ENCODE measurements around the gene ZNF576. TPM values are rescaled to one million over a fixed set of nuclear protein-coding genes. Genes with fewer than 3 reads are reported as not detected.
"Not testable (repeated sequence)": the region's sequence is repeated elsewhere in the genome, so short reads cannot be mapped to it uniquely, and the experiment has no call there.

Gene ZNF576
- polyA plus RNA-seq, 4 donors: 14.7 to 24.2 (median 17.2) TPM

GRCh38 chr19:43634506-43634871 is 38.1 kb downstream of the ZNF576 start:
- Histone ChIP-seq H3K4me3 (ENCODE audit: low read depth in 1 of 3, low read length in 3 of 3) (peak overlapping the region in 1 of 3 donors; percentile 37), H3K27ac (ENCODE audit: low read depth in 1 of 3, low read length in 2 of 3) (no peak overlapping the region), H3K27me3 (ENCODE audit: control insufficient read depth in 3 of 3, insufficient read depth in 3 of 3, low read length in 3 of 3) (peaks cover 0 to 13% (median 8%) of the 10 kb centered on the region in 3 donors), H3K9me3 (ENCODE audit: control insufficient read depth in 2 of 2, insufficient read depth in 1 of 2, low read depth in 1 of 2, low read length in 1 of 2) (no peaks in the 10 kb centered on the region), H3K4me1 (ENCODE audit: control insufficient read depth in 3 of 3, insufficient read depth in 2 of 3, low read depth in 1 of 3, low read length in 2 of 3) (peaks cover 0 to 10% (median 0%) of the 10 kb centered on the region in 3 donors), H3K36me3 (ENCODE audit: control insufficient read depth in 3 of 3, insufficient read depth in 2 of 3, low read depth in 1 of 3, low read length in 3 of 3) (no peaks in the 10 kb centered on the region)
- no peak for FAIRE-seq
- WGBS, 3 donors: 37 to 58% (median 45%) methylated on average over 5 of the region's 5 CpGs
- DNase-seq: no peak

GRCh38 chr19:43634872-43635560 is 38.6 kb downstream of the ZNF576 start:
- no peaks in the 10 kb centered on the region for H3K36me3 ChIP-seq (ENCODE audit: control insufficient read depth in 3 of 3, insufficient read depth in 2 of 3, low read depth in 1 of 3, low read length in 3 of 3)
- no peaks in the 10 kb centered on the region for H3K9me3 ChIP-seq (ENCODE audit: control insufficient read depth in 2 of 2, insufficient read depth in 1 of 2, low read depth in 1 of 2, low read length in 1 of 2)
- H3K27ac ChIP-seq (ENCODE audit: low read depth in 1 of 3, low read length in 2 of 3): peak overlapping the region in 1 of 3 donors; percentile 26
- WGBS, 3 donors: 11 to 25% (median 19%) methylated on average over 17 of the region's 17 CpGs
- peaks cover 0 to 10% (median 0%) of the 10 kb centered on the region in 3 donors for H3K4me1 ChIP-seq (ENCODE audit: control insufficient read depth in 3 of 3, insufficient read depth in 2 of 3, low read depth in 1 of 3, low read length in 2 of 3)
- DNase-seq (peak in 1 of 2 donors; percentile 78), FAIRE-seq (no peak)
- H3K27me3 ChIP-seq (ENCODE audit: control insufficient read depth in 3 of 3, insufficient read depth in 3 of 3, low read length in 3 of 3): peaks cover 0 to 14% (median 8%) of the 10 kb centered on the region in 3 donors
- H3K4me3 ChIP-seq (ENCODE audit: low read depth in 1 of 3, low read length in 3 of 3): peak overlapping the region in 1 of 3 donors; percentile 37

GRCh38 chr19:43635561-43635940 is 39.2 kb downstream of the ZNF576 start:
- DNase-seq; H3K9me3 ChIP-seq (ENCODE audit: control insufficient read depth in 2 of 2, insufficient read depth in 1 of 2, low read depth in 1 of 2, low read length in 1 of 2); H3K27ac ChIP-seq (ENCODE audit: low read depth in 1 of 3, low read length in 2 of 3); H3K36me3 ChIP-seq (ENCODE audit: control insufficient read depth in 3 of 3, insufficient read depth in 2 of 3, low read depth in 1 of 3, low read length in 3 of 3); FAIRE-seq: not testable (repeated sequence)
- Histone ChIP-seq H3K27me3 (ENCODE audit: control insufficient read depth in 3 of 3, insufficient read depth in 3 of 3, low read length in 3 of 3) (peaks cover 0 to 20% (median 8%) of the 10 kb centered on the region in 3 donors), H3K4me3 (ENCODE audit: low read depth in 1 of 3, low read length in 3 of 3) (peak overlapping the region in 1 of 3 donors; percentile 37), H3K4me1 (ENCODE audit: control insufficient read depth in 3 of 3, insufficient read depth in 2 of 3, low read depth in 1 of 3, low read length in 2 of 3) (peaks cover 0 to 15% (median 0%) of the 10 kb centered on the region in 3 donors)
- WGBS, 3 donors: 50 to 72% (median 55%) methylated on average over 2 of the region's 2 CpGs

- WGBS, 3 donors: 74 to 81% (median 78%) methylated on average over 14 of the region's 14 CpGs
- no peak overlapping the region for H3K27ac ChIP-seq (ENCODE audit: low read depth in 1 of 3, low read length in 2 of 3)
- no peaks in the 10 kb centered on the region for H3K36me3 ChIP-seq (ENCODE audit: control insufficient read depth in 3 of 3, insufficient read depth in 2 of 3, low read depth in 1 of 3, low read length in 3 of 3)
- DNase-seq: peak in 1 of 2 donors; percentile 24
- no peak for FAIRE-seq
- no peaks in the 10 kb centered on the region for H3K9me3 ChIP-seq (ENCODE audit: control insufficient read depth in 2 of 2, insufficient read depth in 1 of 2, low read depth in 1 of 2, low read length in 1 of 2)
- no peak overlapping the region for H3K4me3 ChIP-seq (ENCODE audit: low read depth in 1 of 3, low read length in 3 of 3)
- peaks cover 0 to 15% (median 0%) of the 10 kb centered on the region in 3 donors for H3K4me1 ChIP-seq (ENCODE audit: control insufficient read depth in 3 of 3, insufficient read depth in 2 of 3, low read depth in 1 of 3, low read length in 2 of 3)
- peaks cover 0 to 22% (median 8%) of the 10 kb centered on the region in 3 donors for H3K27me3 ChIP-seq (ENCODE audit: control insufficient read depth in 3 of 3, insufficient read depth in 3 of 3, low read length in 3 of 3)
These were observed 39.8 kb downstream of the ZNF576 start for GRCh38 chr19:43636121-43636683.

- WGBS, 3 donors: 75 to 77% (median 77%) methylated on average over 13 of the region's 13 CpGs
- no peak for FAIRE-seq
These were observed 42.0 kb downstream of the ZNF576 start for GRCh38 chr19:43638214-43638994.

GRCh38 chr19:43638995-43639518 is 42.7 kb downstream of the ZNF576 start:
- peaks cover 0 to 28% (median 8%) of the 10 kb centered on the region in 3 donors for H3K27me3 ChIP-seq (ENCODE audit: control insufficient read depth in 3 of 3, insufficient read depth in 3 of 3, low read length in 3 of 3)
- no peaks in the 10 kb centered on the region for H3K9me3 ChIP-seq (ENCODE audit: control insufficient read depth in 2 of 2, insufficient read depth in 1 of 2, low read depth in 1 of 2, low read length in 1 of 2)
- H3K4me3 ChIP-seq (ENCODE audit: low read depth in 1 of 3, low read length in 3 of 3): peak overlapping the region; percentile 21 to 65 (median 33)
- no peaks in the 10 kb centered on the region for H3K36me3 ChIP-seq (ENCODE audit: control insufficient read depth in 3 of 3, insufficient read depth in 2 of 3, low read depth in 1 of 3, low read length in 3 of 3)
- DNase-seq (no peak), FAIRE-seq (no peak)
- 9 to 14% (median 11%) methylated on average over 10 to 18 of the region's 18 CpGs for WGBS, 3 donors
- H3K4me1 ChIP-seq (ENCODE audit: control insufficient read depth in 3 of 3, insufficient read depth in 2 of 3, low read depth in 1 of 3, low read length in 2 of 3): peaks cover 0 to 15% (median 0%) of the 10 kb centered on the region in 3 donors
- H3K27ac ChIP-seq (ENCODE audit: low read depth in 1 of 3, low read length in 2 of 3): no peak overlapping the region

More at GRCh38 chr19:43638214-43638994, 42.0 kb downstream of the ZNF576 start:
- no peak overlapping the region for H3K27ac ChIP-seq (ENCODE audit: low read depth in 1 of 3, low read length in 2 of 3)
- peaks cover 0 to 28% (median 8%) of the 10 kb centered on the region in 3 donors for H3K27me3 ChIP-seq (ENCODE audit: control insufficient read depth in 3 of 3, insufficient read depth in 3 of 3, low read length in 3 of 3)
- DNase-seq: no peak
- H3K36me3 ChIP-seq (ENCODE audit: control insufficient read depth in 3 of 3, insufficient read depth in 2 of 3, low read depth in 1 of 3, low read length in 3 of 3): no peaks in the 10 kb centered on the region
- H3K9me3 ChIP-seq (ENCODE audit: control insufficient read depth in 2 of 2, insufficient read depth in 1 of 2, low read depth in 1 of 2, low read length in 1 of 2): no peaks in the 10 kb centered on the region
- H3K4me1 ChIP-seq (ENCODE audit: control insufficient read depth in 3 of 3, insufficient read depth in 2 of 3, low read depth in 1 of 3, low read length in 2 of 3): peaks cover 0 to 15% (median 0%) of the 10 kb centered on the region in 3 donors
- H3K4me3 ChIP-seq (ENCODE audit: low read depth in 1 of 3, low read length in 3 of 3): peak overlapping the region in 1 of 3 donors; percentile 21

GRCh38 chr19:43639519-43640423 is 43.4 kb downstream of the ZNF576 start, which contains the start of gene CADM4:
Gene CADM4, minus strand, starts transcription at chr19:43639850. Its CDS starts 60 bp downstream, at chr19:43639790.
- H3K36me3 ChIP-seq (ENCODE audit: control insufficient read depth in 3 of 3, insufficient read depth in 2 of 3, low read depth in 1 of 3, low read length in 3 of 3): no peaks in the 10 kb centered on the region
- H3K27ac ChIP-seq (ENCODE audit: low read depth in 1 of 3, low read length in 2 of 3): no peak within 1 kb of the TSS
- H3K27me3 ChIP-seq (ENCODE audit: control insufficient read depth in 3 of 3, insufficient read depth in 3 of 3, low read length in 3 of 3): peaks cover 0 to 28% (median 5%) of the 10 kb centered on the region in 3 donors
- peaks cover 0 to 12% (median 0%) of the 10 kb centered on the region in 3 donors for H3K4me1 ChIP-seq (ENCODE audit: control insufficient read depth in 3 of 3, insufficient read depth in 2 of 3, low read depth in 1 of 3, low read length in 2 of 3)
- FAIRE-seq: no peak
- peak; percentile 33 to 64 for DNase-seq
- H3K4me3 ChIP-seq (ENCODE audit: low read depth in 1 of 3, low read length in 3 of 3): peak within 1 kb of the TSS; percentile 33 to 65 (median 43)
- WGBS, 3 donors: 0 to 2% (median 1%) methylated on average over 38 to 110 of the region's 110 CpGs
- no peaks in the 10 kb centered on the region for H3K9me3 ChIP-seq (ENCODE audit: control insufficient read depth in 2 of 2, insufficient read depth in 1 of 2, low read depth in 1 of 2, low read length in 1 of 2)

All from small intestine (tissue), 7 donors.